ENCODE data around the gene HMG20A. TPM values are rescaled to one million over a fixed set of nuclear protein-coding genes. Genes with fewer than 3 reads are reported as not detected.

The HMG20A gene
- total and polyA plus RNA-seq, 10 of the 15 experiments (the other 5 are each of a cell fraction or from before 2014, with no cell fraction given): 30.0 to 98.7 (median 46.8) TPM

DNA sequence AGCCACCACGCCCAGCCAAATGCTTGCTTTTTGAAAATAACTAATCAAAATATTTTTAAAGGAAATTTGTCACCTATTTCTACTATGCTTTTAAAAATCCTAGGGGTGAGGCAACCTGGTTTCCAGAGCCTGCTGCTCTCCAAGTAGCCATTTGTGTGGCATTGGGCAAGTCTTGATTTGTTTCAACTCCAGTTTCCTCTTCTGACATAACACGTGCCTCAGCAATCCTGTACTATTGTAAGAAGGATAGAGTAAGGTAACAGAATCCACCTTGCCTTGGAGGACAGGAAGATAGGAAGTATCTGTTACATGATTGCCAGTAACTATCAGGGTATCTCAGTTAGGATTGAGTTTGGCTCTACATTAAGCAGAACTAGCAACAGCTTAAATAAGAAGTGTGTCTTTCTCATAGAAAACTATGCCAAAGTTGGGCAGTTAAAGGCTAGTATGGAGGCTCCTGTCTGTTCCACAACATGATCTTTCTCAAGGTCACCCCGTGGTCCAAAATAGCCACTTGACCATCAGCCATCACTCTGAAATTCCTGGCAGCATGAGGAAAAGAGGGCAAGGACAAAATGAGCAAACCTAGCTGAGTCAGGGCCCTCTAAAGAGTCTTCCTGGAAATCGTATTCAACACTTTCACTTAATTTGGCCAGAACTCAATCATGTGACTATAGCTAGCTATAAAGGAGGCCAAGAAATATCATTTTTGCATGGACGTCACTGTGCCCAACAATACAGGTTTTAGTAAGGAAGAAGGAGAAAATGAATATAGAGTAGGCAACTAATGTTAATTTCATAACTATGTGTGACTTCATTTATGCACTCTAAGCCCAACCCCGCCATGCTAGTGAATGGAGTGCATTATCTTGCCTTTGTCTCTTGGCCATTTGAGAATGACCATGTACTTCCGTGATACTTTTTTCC lies 66.1 kb downstream of the HMG20A start:
- FAIRE-seq (no peak), DNase-seq (ENCODE audit: low read depth, low spot score) (no peak), ATAC-seq (no peak)
- peaks cover 6 to 12% of the 10 kb centered on the region in 2 experiments for H3K36me3 ChIP-seq (ENCODE audit: control insufficient read depth in 2 of 2, insufficient read depth in 2 of 2, low read length in 1 of 2)
- BruUV-seq (replicated peaks): no TSS peak
- POLR2A ChIA-PET: no interaction called here
- H3K9ac ChIP-seq (ENCODE audit: control insufficient read depth, insufficient read depth, low read length): no peak overlapping the region
- in situ Hi-C loops (cut with MboI): no loop called here
- no peak overlapping the region for H2AFZ ChIP-seq (ENCODE audit: control insufficient read depth, low read depth, low read length)
- RAD21 ChIA-PET (ENCODE audit: unreplicated experiment): interaction anchor here (1.5 kb wide), 1 partner anchor 57 kb away, joined by 3 read pairs; no protein-coding TSS in a partner anchor
- SMC1A ChIA-PET (ENCODE audit: uncharacterized antibody, unreplicated experiment): interaction anchor here (0.6 to 3.0 kb wide), 4 partner anchors 8 to 364 kb away, joined by 3 to 19 read pairs (median 4); no protein-coding TSS in a partner anchor
- H3K27ac ChIP-seq (ENCODE audit: control insufficient read depth, insufficient read depth): no peak overlapping the region
- 58% methylated on average over 7 of the region's 7 CpGs for WGBS (ENCODE audit: insufficient coverage, insufficient replicate concordance, low lambda C conversion rate, missing lambda C conversion rate)
- CTCF ChIA-PET: interaction anchor here (0.6 to 2.2 kb wide), 7 partner anchors 10 to 368 kb away, joined by 3 to 8 read pairs (median 4); no protein-coding TSS in a partner anchor
- no peaks in the 10 kb centered on the region for H4K20me1 ChIP-seq (ENCODE audit: control insufficient read depth, insufficient read depth)
- H3K9me3 ChIP-seq (replicated peaks; ENCODE audit: control insufficient read depth, insufficient read depth, low read length): no peaks in the 10 kb centered on the region
- H3K27me3 ChIP-seq (replicated peaks in 1 of 2; ENCODE audit: control insufficient read depth in 2 of 2, insufficient read depth in 2 of 2, low read length in 1 of 2): no peaks in the 10 kb centered on the region
- no peak overlapping the region for H3K4me3 ChIP-seq
- H3K4me1 ChIP-seq (ENCODE audit: control insufficient read depth, insufficient read depth, low read length): no peaks in the 10 kb centered on the region
- no peaks in the 10 kb centered on the region for H3K79me2 ChIP-seq (ENCODE audit: control insufficient read depth, insufficient read depth, low read length)
- intact Hi-C loops (cut with micrococcal nuclease; ENCODE audit: unreplicated experiment): no loop called here
- no peak overlapping the region for H3K4me2 ChIP-seq (ENCODE audit: control insufficient read depth, insufficient read depth)
- TF ChIP-seq, protein P1, sequence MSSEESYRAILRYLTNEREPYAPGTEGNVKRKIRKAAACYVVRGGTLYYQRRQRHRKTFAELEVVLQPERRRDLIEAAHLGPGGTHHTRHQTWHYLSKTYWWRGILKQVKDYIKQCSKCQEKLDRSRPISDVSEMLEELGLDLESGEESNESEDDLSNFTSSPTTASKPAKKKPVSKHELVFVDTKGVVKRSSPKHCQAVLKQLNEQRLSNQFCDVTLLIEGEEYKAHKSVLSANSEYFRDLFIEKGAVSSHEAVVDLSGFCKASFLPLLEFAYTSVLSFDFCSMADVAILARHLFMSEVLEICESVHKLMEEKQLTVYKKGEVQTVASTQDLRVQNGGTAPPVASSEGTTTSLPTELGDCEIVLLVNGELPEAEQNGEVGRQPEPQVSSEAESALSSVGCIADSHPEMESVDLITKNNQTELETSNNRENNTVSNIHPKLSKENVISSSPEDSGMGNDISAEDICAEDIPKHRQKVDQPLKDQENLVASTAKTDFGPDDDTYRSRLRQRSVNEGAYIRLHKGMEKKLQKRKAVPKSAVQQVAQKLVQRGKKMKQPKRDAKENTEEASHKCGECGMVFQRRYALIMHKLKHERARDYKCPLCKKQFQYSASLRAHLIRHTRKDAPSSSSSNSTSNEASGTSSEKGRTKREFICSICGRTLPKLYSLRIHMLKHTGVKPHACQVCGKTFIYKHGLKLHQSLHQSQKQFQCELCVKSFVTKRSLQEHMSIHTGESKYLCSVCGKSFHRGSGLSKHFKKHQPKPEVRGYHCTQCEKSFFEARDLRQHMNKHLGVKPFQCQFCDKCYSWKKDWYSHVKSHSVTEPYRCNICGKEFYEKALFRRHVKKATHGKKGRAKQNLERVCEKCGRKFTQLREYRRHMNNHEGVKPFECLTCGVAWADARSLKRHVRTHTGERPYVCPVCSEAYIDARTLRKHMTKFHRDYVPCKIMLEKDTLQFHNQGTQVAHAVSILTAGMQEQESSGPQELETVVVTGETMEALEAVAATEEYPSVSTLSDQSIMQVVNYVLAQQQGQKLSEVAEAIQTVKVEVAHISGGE (CRISPR knock-in tag; IDR thresholded peaks at IDR 0.05): no peak
- TF ChIP-seq RAD51 (IDR thresholded peaks at IDR 0.05) (no peak), SMARCA5 (IDR thresholded peaks at IDR 0.05) (no peak), POLR2A (IDR thresholded peaks at IDR 0.05; ENCODE audit: low read depth, low read length) (no peak), IRF4 (IDR thresholded peaks at IDR 0.05; ENCODE audit: low read depth, low read length) (no peak), JUNB (IDR thresholded peaks at IDR 0.05) (no peak), STAT1 (conservative IDR thresholded peaks at IDR 0.05) (no peak), GABPA (IDR thresholded peaks at IDR 0.05; ENCODE audit: low read depth) (no peak), CREM (IDR thresholded peaks at IDR 0.05; ENCODE audit: low read depth) (no peak), ZNF24 (IDR thresholded peaks at IDR 0.05) (no peak)
- TF ChIP-seq, protein P2, sequence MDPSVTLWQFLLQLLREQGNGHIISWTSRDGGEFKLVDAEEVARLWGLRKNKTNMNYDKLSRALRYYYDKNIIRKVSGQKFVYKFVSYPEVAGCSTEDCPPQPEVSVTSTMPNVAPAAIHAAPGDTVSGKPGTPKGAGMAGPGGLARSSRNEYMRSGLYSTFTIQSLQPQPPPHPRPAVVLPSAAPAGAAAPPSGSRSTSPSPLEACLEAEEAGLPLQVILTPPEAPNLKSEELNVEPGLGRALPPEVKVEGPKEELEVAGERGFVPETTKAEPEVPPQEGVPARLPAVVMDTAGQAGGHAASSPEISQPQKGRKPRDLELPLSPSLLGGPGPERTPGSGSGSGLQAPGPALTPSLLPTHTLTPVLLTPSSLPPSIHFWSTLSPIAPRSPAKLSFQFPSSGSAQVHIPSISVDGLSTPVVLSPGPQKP (IDR thresholded peaks at IDR 0.05; ENCODE audit: low read depth, low read length): no peak
- TF ChIP-seq, protein P3, sequence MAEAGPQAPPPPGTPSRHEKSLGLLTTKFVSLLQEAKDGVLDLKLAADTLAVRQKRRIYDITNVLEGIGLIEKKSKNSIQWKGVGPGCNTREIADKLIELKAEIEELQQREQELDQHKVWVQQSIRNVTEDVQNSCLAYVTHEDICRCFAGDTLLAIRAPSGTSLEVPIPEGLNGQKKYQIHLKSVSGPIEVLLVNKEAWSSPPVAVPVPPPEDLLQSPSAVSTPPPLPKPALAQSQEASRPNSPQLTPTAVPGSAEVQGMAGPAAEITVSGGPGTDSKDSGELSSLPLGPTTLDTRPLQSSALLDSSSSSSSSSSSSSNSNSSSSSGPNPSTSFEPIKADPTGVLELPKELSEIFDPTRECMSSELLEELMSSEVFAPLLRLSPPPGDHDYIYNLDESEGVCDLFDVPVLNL (IDR thresholded peaks at IDR 0.05; ENCODE audit: low read depth, low read length): no peak
- TF ChIP-seq, protein P4, sequence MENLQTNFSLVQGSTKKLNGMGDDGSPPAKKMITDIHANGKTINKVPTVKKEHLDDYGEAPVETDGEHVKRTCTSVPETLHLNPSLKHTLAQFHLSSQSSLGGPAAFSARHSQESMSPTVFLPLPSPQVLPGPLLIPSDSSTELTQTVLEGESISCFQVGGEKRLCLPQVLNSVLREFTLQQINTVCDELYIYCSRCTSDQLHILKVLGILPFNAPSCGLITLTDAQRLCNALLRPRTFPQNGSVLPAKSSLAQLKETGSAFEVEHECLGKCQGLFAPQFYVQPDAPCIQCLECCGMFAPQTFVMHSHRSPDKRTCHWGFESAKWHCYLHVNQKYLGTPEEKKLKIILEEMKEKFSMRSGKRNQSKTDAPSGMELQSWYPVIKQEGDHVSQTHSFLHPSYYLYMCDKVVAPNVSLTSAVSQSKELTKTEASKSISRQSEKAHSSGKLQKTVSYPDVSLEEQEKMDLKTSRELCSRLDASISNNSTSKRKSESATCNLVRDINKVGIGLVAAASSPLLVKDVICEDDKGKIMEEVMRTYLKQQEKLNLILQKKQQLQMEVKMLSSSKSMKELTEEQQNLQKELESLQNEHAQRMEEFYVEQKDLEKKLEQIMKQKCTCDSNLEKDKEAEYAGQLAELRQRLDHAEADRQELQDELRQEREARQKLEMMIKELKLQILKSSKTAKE (IDR thresholded peaks at IDR 0.05; ENCODE audit: low read depth, poor library complexity, severe bottlenecking): no peak
